Tibial nerve (tissue), 4 donors: ENCODE results near the gene TCF4. TPM values are rescaled to one million over a fixed set of nuclear protein-coding genes. Genes with fewer than 3 reads are reported as not detected.

Experiments used
- DNase-seq, 2 donors: peaks; one replicate each; pipeline ENCODE4 v3.0.0-alpha.2; 2019; ENCODE audit warnings: low spot score in 2 of 2
- H3K27ac ChIP-seq, 4 donors: fragments of 200-600 bp; sonication (generic) in 3 of 4; one replicate each; pipeline ENCODE4 v1.5.1; 2017 to 2019; ENCODE audit warnings: mild to moderate bottlenecking in 1 of 4
- H3K27me3 ChIP-seq, 2 donors: fragments of 200-600 bp; sonication (generic) in 1 of 2; one replicate each; pipeline versions ENCODE4 v1.5.1 to v1.6.0; 2017 to 2019
- H3K36me3 ChIP-seq, 3 donors: fragments of 200-600 bp; sonication (generic); one replicate each; pipeline ENCODE4 v1.5.1; 2018 to 2019
- H3K4me1 ChIP-seq, 4 donors: fragments of 200-600 bp; sonication (generic) in 3 of 4; one replicate each; pipeline ENCODE4 v1.5.1; 2017 to 2019
- H3K4me3 ChIP-seq, 4 donors: fragments of 200-600 bp; sonication (generic) in 3 of 4; one replicate each; pipeline ENCODE4 v1.5.1; 2017 to 2019; ENCODE audit warnings: mild to moderate bottlenecking in 1 of 4, moderate library complexity in 1 of 4
- H3K9me3 ChIP-seq, 4 donors: fragments of 200-600 bp; sonication (generic) in 3 of 4; one replicate each; pipeline ENCODE4 v1.5.1; 2017 to 2019
- CTCF ChIP-seq, 5 experiments: fragments of 200-600 bp in 3 of 5; fragments of 450-650 bp in 2 of 5; sonication (generic) in 3 of 5; IDR thresholded peaks; one replicate each; pipeline ENCODE4 v1.5.1; 2016 to 2019; ENCODE audit warnings: antibody characterized with exemption in 5 of 5, mild to moderate bottlenecking in 3 of 5, moderate library complexity in 2 of 5
- EP300 ChIP-seq, 2 donors: sonication (generic); formaldehyde crosslinking; IDR thresholded peaks; one replicate each; pipeline ENCODE4 v1.6.1; 2017; ENCODE audit warnings: antibody characterized with exemption in 2 of 2, mild to moderate bottlenecking in 1 of 2
- POLR2A ChIP-seq, 2 donors: fragments of 450-650 bp; IDR thresholded peaks; one replicate each; pipeline ENCODE4 v1.6.1; 2017; ENCODE audit warnings: antibody characterized with exemption in 2 of 2, mild to moderate bottlenecking in 2 of 2, moderate library complexity in 2 of 2
- WGBS, 2 donors: methylation state at CpG; one replicate each; pipeline ENCODE4 v1.1.5; 2018; 5-methylcytosine and 5-hydroxymethylcytosine counted together
- total RNA-seq, 4 donors: library from RNA; depleted of rRNA; stranded (reverse); fragments of >200 nt; gene quantifications; one replicate each; pipeline ENCODE4 v1.1.0, GENCODE V29; 2016

The TCF4 gene
- total RNA-seq, 4 donors from 2014 or later: 100 to 157 (median 114) TPM

- DNase-seq: no peak
- peak in 2 of 5 experiments; percentile 20 to 21 for TF ChIP-seq CTCF (IDR thresholded peaks at IDR 0.05)
- no peak for TF ChIP-seq POLR2A (IDR thresholded peaks at IDR 0.05)
- peak; percentile 51 to 67 for TF ChIP-seq EP300 (IDR thresholded peaks at IDR 0.05)
- H3K27me3 ChIP-seq: no peaks in the 10 kb centered on the region
- H3K4me1 ChIP-seq: peaks cover 0 to 23% (median 0%) of the 10 kb centered on the region in 4 donors
- no peaks in the 10 kb centered on the region for H3K9me3 ChIP-seq
- H3K36me3 ChIP-seq: no peaks in the 10 kb centered on the region
- H3K4me3 ChIP-seq: no peak overlapping the region
- 49 to 59% methylated on average over 8 of the region's 8 CpGs for WGBS, 2 donors
- peak overlapping the region in 2 of 4 donors; percentile 58 to 71 for H3K27ac ChIP-seq
Measured at GRCh38 chr18:55338978-55339650, 248.9 kb downstream of the TCF4 start.

- TF ChIP-seq EP300 (IDR thresholded peaks at IDR 0.05): peak in 1 of 2 donors; percentile 77
- TF ChIP-seq POLR2A (IDR thresholded peaks at IDR 0.05): no peak
- WGBS, 2 donors: 55 to 56% methylated on average over 13 of the region's 13 CpGs
- H3K27me3 ChIP-seq: no peaks in the 10 kb centered on the region
- no peaks in the 10 kb centered on the region for H3K9me3 ChIP-seq
- H3K4me3 ChIP-seq: peak overlapping the region in 1 of 4 donors; percentile 3
- no peak for DNase-seq
- H3K36me3 ChIP-seq: no peaks in the 10 kb centered on the region
- peak overlapping the region in 3 of 4 donors; percentile 64 to 80 (median 71) for H3K27ac ChIP-seq
- peaks cover 0 to 23% (median 0%) of the 10 kb centered on the region in 4 donors for H3K4me1 ChIP-seq
Measured at GRCh38 chr18:55337908-55338521, 250.0 kb downstream of the TCF4 start.

GRCh38 chr18:55337138-55337537, 250.9 kb downstream of the TCF4 start:
- 89 to 90% methylated on average over 4 of the region's 4 CpGs for WGBS, 2 donors
- Histone ChIP-seq H3K27me3 (no peaks in the 10 kb centered on the region), H3K36me3 (no peaks in the 10 kb centered on the region), H3K4me3 (no peak overlapping the region), H3K4me1 (peaks cover 0 to 23% (median 0%) of the 10 kb centered on the region in 4 donors), H3K9me3 (no peaks in the 10 kb centered on the region), H3K27ac (peak overlapping the region in 2 of 4 donors; percentile 71 to 80)
- no peak for TF ChIP-seq CTCF (IDR thresholded peaks at IDR 0.05)
- TF ChIP-seq POLR2A (IDR thresholded peaks at IDR 0.05): no peak
- TF ChIP-seq EP300 (IDR thresholded peaks at IDR 0.05): no peak
- no peak for DNase-seq

- 90 to 92% methylated on average over 3 of the region's 3 CpGs for WGBS, 2 donors
- no peaks in the 10 kb centered on the region for H3K9me3 ChIP-seq
- H3K4me1 ChIP-seq: peaks cover 0 to 23% (median 0%) of the 10 kb centered on the region in 4 donors
- no peaks in the 10 kb centered on the region for H3K27me3 ChIP-seq
- peak overlapping the region in 1 of 4 donors; percentile 71 for H3K27ac ChIP-seq
- no peak overlapping the region for H3K4me3 ChIP-seq
- no peak for DNase-seq
- no peaks in the 10 kb centered on the region for H3K36me3 ChIP-seq
- TF ChIP-seq CTCF (IDR thresholded peaks at IDR 0.05) (no peak), EP300 (IDR thresholded peaks at IDR 0.05) (no peak), POLR2A (IDR thresholded peaks at IDR 0.05) (no peak)
Measured at GRCh38 chr18:55336438-55337100, 251.4 kb downstream of the TCF4 start.

GRCh38 chr18:55334875-55335274, 253.1 kb downstream of the TCF4 start:
- 51 to 66% methylated on average over 4 of the region's 4 CpGs for WGBS, 2 donors
- Histone ChIP-seq H3K4me1 (peaks cover 0 to 23% (median 0%) of the 10 kb centered on the region in 4 donors), H3K4me3 (no peak overlapping the region), H3K27ac (peak overlapping the region in 1 of 4 donors; percentile 45), H3K36me3 (no peaks in the 10 kb centered on the region), H3K9me3 (no peaks in the 10 kb centered on the region), H3K27me3 (no peaks in the 10 kb centered on the region)
- no peak for TF ChIP-seq POLR2A (IDR thresholded peaks at IDR 0.05)
- TF ChIP-seq CTCF (IDR thresholded peaks at IDR 0.05): no peak
- peak; percentile 53 to 71 for TF ChIP-seq EP300 (IDR thresholded peaks at IDR 0.05)
- peak; percentile 41 to 62 for DNase-seq
